NK-92 treated with Interleukin-12 subunit alpha and Interleukin-12 subunit beta, amount 100 ng/mL, for 24 hours (cell line): Measurements from ENCODE around the gene LYRM7.
"Not testable (repeated sequence)": the region's sequence is repeated elsewhere in the genome, so short reads cannot be mapped to it uniquely, and the experiment has no call there.

Experiments used
- DNase-seq: peaks from one replicate; lab custom pipeline; 2025; lab: John Stamatoyannopoulos, UW

LYRM7 gene

DNA sequence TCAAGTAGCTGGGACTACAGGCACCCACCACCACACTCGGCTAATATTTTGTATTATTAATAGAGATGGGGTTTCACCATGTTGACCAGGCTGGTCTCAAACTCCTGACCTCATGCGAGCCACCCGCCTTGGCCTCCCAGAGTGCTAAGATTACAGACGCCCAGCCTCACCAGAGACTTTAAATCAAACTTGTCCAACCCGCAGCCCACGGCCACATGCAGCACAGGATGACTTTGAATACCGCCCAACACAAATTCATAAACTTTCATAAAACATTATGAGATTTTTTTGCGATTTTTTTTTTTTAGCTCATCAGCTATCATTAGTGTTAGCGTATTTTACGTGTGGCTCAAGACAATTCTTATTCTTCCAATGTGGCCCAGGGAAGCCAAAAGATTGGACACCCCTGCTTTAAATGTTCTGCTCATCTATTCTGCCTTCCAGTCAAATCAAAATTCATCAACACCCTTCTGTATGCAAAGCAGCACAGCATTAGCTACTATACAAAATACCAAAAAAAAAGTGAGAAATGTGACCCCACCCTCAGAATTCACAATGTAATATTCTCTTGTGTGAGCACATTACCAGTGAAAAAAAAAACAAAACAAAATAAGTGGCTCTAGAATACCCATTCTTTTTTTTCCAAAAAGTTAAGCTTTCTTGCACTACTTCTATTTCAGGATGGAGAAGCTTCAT, 50.4 kb downstream of the LYRM7 start:
- no peak for DNase-seq

DNA sequence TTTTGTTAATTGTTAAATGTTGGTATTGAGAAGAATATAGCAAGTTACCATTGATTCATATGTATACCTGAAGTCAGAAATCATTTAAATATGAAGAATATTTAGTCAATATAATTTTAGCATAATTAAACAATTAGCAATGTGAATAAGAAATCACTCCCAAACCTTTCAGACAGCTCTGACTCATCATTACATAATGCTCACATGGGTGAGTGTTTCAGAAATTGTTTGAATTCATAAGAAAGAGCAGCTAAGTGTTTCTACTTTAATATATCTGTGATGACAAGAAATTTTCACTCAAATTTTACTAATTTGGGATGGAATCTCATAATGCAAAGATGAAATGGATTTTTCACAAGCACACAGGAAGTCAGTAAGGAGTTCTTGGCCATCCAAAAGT, 51.1 kb downstream of the LYRM7 start:
- DNase-seq, result no peak

DNA sequence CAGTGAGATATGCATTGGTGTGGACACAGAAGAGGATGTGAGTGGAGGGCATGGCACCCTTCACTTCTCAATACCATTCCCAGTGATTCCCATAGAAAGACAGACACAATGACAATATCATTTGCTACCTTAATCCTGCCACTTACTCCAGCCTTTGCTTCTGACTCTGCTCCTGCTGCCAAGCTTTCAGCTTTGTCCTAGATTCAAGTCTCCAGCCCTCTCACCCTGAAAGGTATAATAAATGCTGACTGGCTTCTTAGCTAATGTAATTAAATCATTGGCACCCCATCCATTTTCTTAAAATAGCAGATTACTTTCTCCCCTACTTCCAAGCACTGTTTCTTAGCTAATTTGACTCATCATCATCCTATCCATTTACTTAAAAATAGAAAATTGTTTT, 52.0 kb downstream of the LYRM7 start:
- no peak for DNase-seq

DNA sequence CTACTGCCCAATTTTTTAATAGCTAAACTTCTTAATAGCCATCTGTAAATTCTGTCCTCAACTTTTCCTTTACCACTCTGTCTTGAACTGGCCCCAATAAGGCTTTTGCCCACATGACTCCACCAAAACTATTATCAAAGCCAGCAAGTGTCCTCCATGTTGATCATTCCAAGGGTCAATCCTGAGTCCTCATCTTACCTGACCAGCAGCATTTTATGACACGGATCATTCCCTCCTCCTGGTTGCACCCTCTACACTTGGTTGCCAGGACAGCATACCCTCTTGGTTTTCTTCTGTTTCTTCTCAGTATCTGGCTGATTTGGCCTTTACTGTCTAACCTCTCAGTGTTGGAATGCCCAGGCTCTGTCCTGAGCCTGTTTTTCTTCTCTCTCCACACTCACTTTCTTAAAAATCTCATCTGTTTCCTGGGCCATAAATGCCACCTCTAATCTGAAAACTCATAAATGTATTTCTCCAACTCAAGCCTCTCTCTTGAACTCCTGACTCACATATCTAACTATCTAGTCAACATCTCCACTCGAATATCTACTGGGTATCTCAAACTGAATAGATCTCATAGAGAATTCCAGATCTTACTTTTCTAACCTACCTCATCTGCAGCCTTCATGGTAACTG, 53.1 kb downstream of the LYRM7 start:
- no peak for DNase-seq

DNA sequence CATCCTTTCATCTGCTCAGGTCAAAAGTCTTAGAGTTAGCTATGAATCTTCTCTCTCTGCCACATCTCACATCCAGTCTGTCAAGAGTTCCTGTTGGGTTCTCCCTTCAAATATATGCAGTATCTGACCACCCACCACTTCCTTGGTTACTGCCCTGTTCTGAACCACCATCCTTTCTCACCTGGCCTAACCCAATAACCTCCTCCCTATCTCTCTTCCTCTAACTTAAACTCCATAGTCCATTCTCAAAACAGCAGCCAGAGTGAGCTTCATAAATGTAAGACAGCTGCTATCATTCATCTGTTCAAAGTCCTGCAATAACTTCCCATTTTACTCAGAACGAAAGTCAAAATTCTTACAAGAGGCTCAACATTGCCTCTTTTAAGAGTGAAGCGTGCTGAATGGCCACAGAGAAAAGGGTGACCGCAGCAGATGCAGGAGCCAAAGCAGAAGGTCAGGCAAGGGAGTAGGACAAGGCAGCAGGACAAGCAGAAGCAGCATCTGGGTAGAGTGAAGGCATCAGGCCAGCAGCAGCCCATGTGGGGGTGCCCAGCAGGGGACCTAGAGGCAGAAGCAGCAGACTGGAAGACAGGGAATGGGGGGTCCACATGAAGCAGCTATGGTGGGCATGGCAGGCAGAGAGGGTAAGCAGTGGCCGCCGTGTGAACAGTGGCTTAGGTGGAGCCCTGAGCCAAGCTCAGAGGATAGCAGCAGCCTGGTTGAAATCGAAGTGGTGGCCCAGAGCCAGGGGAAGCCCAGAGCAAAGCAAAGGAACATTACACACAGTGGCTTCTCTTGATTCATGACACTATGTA, 53.9 kb downstream of the LYRM7 start:
- DNase-seq, result no peak

DNA sequence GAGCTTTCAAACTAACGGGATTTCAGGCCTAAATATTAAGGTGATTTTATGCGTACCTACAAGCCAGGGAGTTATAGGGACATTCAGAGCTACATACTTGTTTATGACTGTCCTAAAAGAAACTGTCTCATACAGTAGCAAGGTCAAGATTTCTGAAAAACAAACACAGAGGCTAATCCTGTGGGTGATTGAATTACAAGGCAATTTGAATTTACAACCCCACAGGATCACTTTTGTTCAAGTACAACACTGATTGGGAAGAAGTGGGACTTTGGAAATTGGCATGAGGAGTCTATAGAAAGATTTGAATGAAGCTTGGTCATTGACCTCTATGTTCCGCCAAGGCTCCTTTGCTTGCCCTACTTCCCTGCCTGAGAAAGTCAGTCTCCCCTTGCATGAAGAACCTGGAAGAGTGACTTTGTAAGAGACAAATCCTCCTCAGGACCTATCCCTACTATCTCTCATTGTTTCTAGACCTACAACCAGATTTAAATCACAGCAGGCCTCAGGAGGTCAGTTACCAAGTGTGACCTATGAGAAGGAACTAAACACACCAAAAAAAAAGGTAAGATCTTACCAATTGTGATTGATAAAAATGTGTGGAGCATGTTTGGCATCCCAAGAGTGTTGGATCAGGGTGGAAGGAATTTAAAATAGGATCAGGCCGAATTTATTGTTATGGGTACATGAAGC, 54.7 kb downstream of the LYRM7 start:
- no peak for DNase-seq

DNA sequence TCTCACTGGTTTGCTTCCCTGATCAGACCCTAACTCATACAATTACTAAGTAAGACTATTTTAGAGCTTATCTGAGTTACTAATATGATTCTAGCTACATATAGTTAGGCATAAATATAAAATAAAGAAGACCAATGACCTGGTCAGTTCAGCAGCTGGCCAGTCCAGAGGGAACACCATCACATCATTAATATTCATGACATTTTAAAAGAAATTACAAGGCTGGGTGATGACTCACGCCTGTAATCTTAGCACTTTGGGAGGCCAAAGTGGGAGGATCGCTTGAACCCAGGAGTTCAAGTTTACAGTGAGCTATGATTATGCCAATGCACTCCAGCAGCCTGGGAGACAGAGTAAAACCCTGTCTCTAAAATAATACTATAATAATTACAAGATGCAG, 56.2 kb downstream of the LYRM7 start:
- DNase-seq, result no peak

DNA sequence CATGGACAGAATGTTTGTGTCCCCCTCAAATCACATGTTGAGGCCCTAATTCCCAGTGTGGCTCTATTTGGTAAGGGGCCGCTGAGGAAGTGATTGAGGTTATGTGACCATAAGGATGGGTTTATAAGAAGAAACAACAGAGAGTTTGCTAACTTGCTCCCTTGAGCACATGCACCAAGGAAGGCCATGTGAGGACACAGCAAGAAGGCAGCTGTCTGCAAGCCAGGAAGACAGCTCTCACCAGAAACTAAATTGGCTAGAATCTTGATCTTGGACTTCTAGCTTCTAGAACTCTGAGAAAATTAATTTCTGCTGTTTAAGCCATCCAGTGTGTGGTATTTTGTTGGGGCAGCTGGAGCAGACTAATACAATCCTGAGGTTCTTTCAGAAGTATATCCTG, 57.9 kb downstream of the LYRM7 start:
- DNase-seq, result no peak

DNA sequence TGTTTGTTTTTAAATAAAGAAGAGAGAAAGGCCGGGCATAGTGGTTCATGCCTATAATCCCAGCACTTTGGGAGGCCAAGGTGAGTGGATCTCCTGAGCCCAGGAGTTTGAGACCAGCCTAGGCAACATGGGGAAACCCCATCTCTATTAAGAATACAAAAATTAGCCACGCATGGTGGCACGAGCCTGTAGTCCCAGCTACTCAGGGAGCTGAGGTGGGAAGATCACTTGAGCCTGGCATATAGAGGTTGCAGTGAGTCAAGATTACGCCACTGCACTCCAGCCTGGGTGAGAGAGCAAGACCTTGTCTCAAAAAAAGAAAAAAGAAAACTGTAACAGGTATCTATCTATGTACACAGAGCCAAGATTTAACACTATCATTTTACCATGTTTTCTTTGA, 58.9 kb downstream of the LYRM7 start:
- no peak for DNase-seq

DNA sequence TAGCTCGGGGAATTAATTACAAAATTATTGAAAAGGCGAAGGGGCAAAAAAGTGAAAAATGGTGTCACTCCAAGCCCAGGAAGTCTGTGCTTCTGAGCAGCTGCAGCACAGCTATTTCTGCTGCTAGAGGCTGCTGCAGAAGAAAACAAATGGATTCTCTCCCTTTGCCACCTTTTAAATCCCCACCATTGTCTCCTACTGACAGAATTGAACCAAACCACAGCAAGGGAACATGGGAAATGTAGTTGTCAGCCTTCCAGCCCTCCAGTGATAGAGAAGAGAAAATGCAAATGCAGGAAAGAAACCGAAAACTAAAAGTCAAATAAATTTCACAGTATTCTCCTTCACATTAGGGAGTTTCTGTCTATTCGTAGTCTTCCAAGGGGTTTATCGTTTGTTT, 59.7 kb downstream of the LYRM7 start:
- no peak for DNase-seq

DNA sequence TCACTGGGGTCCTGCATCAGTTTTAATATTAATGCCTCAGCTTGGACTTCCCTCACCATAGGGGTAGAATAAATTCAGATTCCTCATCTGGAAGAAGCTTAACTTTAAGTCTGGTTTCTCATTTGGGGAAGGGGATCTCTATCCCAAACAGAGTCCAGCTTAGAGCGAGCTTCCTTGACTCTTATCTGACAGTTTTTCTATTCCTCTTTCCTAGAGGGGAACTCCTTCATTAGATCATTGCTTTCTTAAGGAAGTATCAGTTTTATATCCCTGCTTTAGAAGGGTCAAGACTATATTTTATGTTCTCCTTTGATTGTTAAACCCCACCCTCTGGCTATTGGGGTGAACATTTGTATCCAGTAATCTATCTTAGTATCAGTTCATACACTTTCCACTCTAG, 68.9 kb downstream of the LYRM7 start:
- no peak for DNase-seq

DNA sequence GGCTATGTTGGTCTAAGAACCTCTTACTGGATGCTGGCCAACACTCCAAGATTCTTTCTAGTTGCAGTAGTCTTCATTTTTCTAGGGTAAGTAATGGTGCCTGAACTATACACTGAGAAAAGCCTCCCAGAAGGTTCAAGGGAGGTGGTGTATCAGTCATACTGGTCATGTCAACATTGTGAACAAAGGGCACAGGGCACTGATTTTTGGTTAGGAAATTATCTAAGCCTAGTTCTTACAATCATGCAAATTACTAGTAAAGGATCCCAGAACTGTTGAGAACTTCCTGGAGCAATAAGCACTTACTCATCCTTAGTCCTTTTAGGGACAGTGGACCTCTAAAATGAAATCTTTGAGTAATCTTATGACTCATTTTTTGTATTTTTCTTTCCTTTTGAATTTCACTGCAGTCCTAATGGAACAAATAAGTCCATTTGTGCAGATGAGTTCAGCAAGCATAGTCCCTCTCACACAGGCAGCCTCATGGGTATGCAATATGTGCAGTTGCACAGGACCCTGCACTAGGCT, 72.0 kb downstream of the LYRM7 start:
- no peak for DNase-seq

DNA sequence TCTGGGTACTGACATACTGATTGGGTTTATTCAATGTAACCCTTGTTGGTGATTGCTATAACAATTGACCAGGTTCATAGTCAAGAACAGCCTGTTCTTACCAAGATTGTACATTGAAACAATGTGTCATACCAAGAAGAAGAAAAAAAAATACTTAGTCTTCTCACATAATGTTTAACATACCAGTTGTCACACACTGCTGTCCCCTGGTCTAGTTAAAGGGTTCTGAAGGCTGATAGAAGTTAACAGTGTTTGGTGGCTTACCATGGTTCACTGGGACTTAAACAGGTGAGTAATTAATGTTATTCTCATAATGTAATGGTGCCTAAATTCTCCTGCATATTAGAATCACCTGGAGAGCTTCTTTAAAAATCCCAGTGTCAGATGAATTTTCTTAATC, 74.6 kb downstream of the LYRM7 start:
- no peak for DNase-seq

DNA sequence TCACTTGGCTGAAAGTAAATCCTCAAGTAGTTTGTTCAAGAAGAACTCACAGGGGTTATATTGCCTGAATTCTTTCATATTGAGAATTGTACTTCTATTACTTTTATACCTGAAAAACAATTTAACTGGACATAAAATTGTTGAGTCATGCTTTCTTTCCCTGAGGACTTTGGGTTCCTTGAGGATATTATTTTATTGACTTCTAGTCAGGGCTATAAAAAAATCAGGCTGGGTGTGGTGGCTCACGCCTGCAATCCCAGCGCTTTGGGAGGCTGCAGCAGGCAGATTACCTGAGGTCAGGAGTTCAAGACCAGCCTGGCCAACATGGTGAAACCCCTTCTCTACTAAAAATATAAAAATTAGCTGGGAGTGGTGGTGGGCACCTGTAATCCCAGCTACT, 75.2 kb downstream of the LYRM7 start:
- no peak for DNase-seq

DNA sequence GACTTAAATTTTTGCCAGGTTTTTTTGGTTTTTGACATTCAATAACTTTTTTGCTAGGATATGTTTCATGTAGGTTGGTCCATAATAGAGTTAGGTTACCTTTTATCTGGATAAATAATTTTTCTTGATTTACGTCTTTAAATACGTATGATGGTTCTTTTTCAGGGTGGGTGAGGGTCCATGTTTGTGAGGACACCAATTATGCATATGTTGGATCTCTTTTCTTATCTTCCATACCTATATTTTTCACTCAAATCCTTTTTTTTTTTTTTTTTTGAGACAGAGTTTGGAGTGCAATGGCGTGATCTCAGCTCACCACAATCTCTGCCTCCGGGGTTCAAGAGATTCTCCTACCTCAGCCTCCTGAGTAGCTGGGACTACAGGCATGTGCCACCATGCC, 75.8 kb downstream of the LYRM7 start:
- no peak for DNase-seq

DNA sequence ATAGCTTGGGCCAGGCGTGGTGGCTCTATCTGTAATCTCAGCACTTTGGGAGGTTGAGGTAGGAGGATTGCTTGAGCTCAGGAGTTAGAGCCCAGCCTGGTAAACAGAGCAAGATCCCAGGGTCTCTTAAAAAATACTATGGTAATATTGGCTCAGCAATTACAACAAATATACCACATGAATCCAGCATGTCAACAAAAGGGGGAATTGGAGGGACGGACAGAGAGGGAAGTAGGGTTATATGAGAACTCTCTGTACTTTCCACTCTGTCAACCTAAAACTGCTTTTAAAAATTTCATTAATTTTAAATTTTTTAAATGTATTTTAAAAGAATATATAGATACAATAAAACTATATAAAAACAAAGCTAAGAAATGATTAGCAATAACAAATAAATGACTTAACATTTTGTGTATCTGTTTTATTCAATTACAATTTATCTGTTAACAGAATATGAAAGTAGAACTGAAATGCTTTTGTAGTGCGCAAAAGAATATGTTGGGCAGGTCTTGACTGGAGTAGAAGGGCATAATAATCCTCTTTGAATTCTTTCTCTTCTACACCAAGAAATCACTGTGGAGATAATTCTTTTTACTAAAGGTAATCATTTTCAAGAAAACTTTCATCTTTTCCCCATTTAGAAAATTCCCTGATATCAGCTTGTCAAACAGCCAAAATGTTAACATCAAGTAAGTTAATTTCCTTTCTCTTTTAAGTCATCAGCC, 80.2 kb downstream of the LYRM7 start:
- no peak for DNase-seq

DNA sequence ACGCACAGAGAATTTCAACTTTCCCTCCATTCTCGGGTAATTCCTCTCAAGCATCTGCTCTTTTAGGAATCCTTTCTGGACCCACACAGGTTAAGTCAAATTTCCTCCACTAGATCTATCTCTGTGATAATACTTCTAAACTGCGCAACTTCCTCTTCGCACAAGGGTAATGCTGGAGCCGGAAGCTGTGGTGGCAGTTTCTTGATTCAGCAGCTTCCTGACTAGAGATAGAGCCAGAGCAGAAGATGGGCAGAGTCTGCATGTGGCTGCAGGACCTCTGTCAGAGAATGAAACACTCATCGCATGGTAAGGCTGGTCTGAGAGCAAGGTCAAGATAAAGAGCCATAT, 82.1 kb downstream of the LYRM7 start:
- DNase-seq, result peak; percentile 62

DNA sequence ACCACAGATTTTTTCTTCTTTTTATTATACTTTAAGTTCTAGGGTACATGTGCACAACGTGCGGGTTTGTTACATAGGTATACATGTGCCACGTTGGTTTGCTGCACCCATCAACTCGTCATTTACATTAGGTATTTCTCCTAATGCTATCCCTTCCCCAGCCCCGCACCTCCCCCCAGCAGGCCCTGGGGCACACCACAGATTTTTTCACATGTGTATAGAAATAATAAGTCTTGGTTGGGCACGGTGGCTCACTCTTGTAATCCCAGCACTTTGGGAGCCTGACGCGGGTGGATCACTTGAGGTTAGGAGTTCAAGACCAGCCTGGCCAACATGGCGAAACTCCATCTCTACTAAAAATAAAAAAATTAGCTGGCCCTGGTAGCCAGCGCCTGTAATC, 83.3 kb downstream of the LYRM7 start:
- not testable (repeated sequence) for DNase-seq

DNA sequence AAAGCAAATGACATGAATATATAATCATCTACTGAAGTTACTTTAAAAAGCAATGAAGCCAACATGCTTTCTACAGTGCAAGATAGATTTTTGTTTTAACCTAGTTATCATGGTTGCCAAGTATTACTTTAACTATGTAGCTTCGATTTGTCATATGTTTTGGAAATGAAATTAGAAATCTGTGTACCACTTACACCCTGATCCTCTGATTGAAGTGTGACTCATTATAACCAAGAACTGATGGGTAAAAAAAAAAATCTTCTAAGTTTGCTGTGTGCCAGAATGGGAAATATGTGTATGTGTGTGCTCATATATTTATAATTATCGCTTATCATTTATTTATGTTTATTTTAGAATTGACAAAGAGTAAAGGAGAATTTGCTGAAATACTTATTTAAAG, 84.0 kb downstream of the LYRM7 start:
- DNase-seq, result no peak
